CD14-positive monocyte (primary cell): ENCODE data around the gene DNAH9. TPM values are rescaled to one million over a fixed set of nuclear protein-coding genes. Genes with fewer than 3 reads are reported as not detected.

Experiments used
- DNase-seq, 3 donors: peaks; one replicate each; pipeline ENCODE4 v3.0.0-alpha.2; 2011 to 2022
- H2AFZ ChIP-seq: 2 replicates; pipeline ENCODE4 v1.6.0; 2012; ENCODE audit warnings: mild to moderate bottlenecking, low read depth, low read length, inconsistent platforms; ENCODE audit not compliant: insufficient read depth, poor library complexity, severe bottlenecking
- H3K27ac ChIP-seq, 2 donors: 1 replicate in 1 of 2; 2 replicates in 1 of 2; pipeline ENCODE4 v1.5.1; 2012 to 2013; ENCODE audit warnings: low read length in 2 of 2, control low read depth in 1 of 2, inconsistent platforms in 1 of 2, low read depth in 1 of 2, mild to moderate bottlenecking in 1 of 2
- H3K27me3 ChIP-seq, 2 donors: one replicate each; pipeline versions ENCODE4 v1.6.0 to v1.6.1; 2011 to 2013; ENCODE audit warnings: low read length in 2 of 2; ENCODE audit not compliant: control insufficient read depth in 2 of 2, insufficient read depth in 2 of 2
- H3K36me3 ChIP-seq, 2 donors: replicated peaks in 1 of 2; 1 replicate in 1 of 2; 2 replicates in 1 of 2; pipeline versions ENCODE4 v1.5.1 to v1.6.1; 2012 to 2013; ENCODE audit warnings: low read length in 2 of 2, control low read depth in 1 of 2, inconsistent platforms in 1 of 2, mild to moderate bottlenecking in 1 of 2; ENCODE audit not compliant: insufficient read depth in 2 of 2, control insufficient read depth in 1 of 2
- H3K4me1 ChIP-seq, 2 donors: 1 replicate in 1 of 2; 2 replicates in 1 of 2; pipeline versions ENCODE4 v1.5.1 to v1.6.1; 2012 to 2013; ENCODE audit warnings: low read length in 2 of 2, control low read depth in 1 of 2, inconsistent platforms in 1 of 2, mild to moderate bottlenecking in 1 of 2, moderate library complexity in 1 of 2; ENCODE audit not compliant: insufficient read depth in 2 of 2, control insufficient read depth in 1 of 2
- H3K4me2 ChIP-seq: replicated peaks from 2 replicates; pipeline ENCODE3; 2012; ENCODE audit warnings: low read length, moderate library complexity, mild to moderate bottlenecking; ENCODE audit not compliant: poor library complexity, severe bottlenecking; ENCODE audit errors: extremely low read depth
- H3K4me3 ChIP-seq, 3 experiments: fragments of 200-600 bp in 1 of 3; sonication (generic) in 1 of 3; replicated peaks in 1 of 3; 1 replicate in 2 of 3; 2 replicates in 1 of 3; pipeline ENCODE4 v1.5.1; 2011 to 2013; ENCODE audit warnings: low read length in 3 of 3, mild to moderate bottlenecking in 3 of 3, control low read depth in 2 of 3, low read depth in 2 of 3, inconsistent platforms in 1 of 3, moderate library complexity in 1 of 3
- H3K79me2 ChIP-seq: 2 replicates; pipeline ENCODE4 v1.6.0; 2012; ENCODE audit warnings: mild to moderate bottlenecking, control low read depth, inconsistent platforms, low read length, moderate library complexity; ENCODE audit not compliant: insufficient read depth
- H3K9ac ChIP-seq: 2 replicates; pipeline ENCODE4 v1.6.0; 2017; ENCODE audit warnings: low read length, mild to moderate bottlenecking; ENCODE audit not compliant: insufficient read depth, poor library complexity, severe bottlenecking
- H3K9me3 ChIP-seq, 2 donors: replicated peaks in 1 of 2; 1 replicate in 1 of 2; 2 replicates in 1 of 2; pipeline versions ENCODE4 v1.5.1 to v1.6.1; 2012 to 2013; ENCODE audit warnings: low read length in 2 of 2, control low read depth in 1 of 2; ENCODE audit not compliant: control insufficient read depth in 1 of 2, insufficient read depth in 1 of 2
- H4K20me1 ChIP-seq: 2 replicates; pipeline ENCODE4 v1.6.0; 2012; ENCODE audit warnings: mild to moderate bottlenecking, low read length, control low read depth, moderate library complexity; ENCODE audit not compliant: insufficient read depth
- H3K27ac Mint-ChIP-seq, 7 donors: one replicate each; pipeline ENCODE4 v1.8.0; 2020; ENCODE audit warnings: mild to moderate bottlenecking in 7 of 7, mixed read lengths in 7 of 7, moderate library complexity in 6 of 7, inconsistent platforms in 2 of 7
- H3K27me3 Mint-ChIP-seq, 3 donors: one replicate each; pipeline ENCODE4 v1.8.0; 2021 to 2022; ENCODE audit warnings: low read depth in 3 of 3, mild to moderate bottlenecking in 3 of 3, mixed read lengths in 3 of 3, moderate library complexity in 3 of 3, inconsistent platforms in 1 of 3
- H3K36me3 Mint-ChIP-seq, 2 donors: one replicate each; pipeline ENCODE4 v1.8.0; 2020; ENCODE audit warnings: mixed read lengths in 2 of 2, inconsistent platforms in 1 of 2, mild to moderate bottlenecking in 1 of 2
- H3K4me1 Mint-ChIP-seq: one replicate; pipeline ENCODE4 v1.8.0; 2020; ENCODE audit warnings: mild to moderate bottlenecking, mixed read lengths
- H3K4me3 Mint-ChIP-seq, 2 donors: one replicate each; pipeline ENCODE4 v1.8.0; 2020; ENCODE audit warnings: mild to moderate bottlenecking in 2 of 2, mixed read lengths in 2 of 2, moderate library complexity in 1 of 2
- H3K9me3 Mint-ChIP-seq, 7 donors: one replicate each; pipeline ENCODE4 v1.8.0; 2020 to 2022; ENCODE audit warnings: mixed read lengths in 7 of 7, mild to moderate bottlenecking in 6 of 7, moderate library complexity in 6 of 7, inconsistent platforms in 2 of 7
- WGBS: methylation state at CpG from one replicate; pipeline ENCODE4 v1.1.5; 2013; ENCODE audit warnings: missing lambda C conversion rate; ENCODE audit not compliant: insufficient coverage; 5-methylcytosine and 5-hydroxymethylcytosine counted together
- intact Hi-C, 2 donors: fragments of 100-400 bp; cut with micrococcal nuclease; formaldehyde crosslinking; loops; one replicate each; pipeline versions ENCODE4 v1.15.0 to v1.15.1; 2023
- polyA plus RNA-seq, 3 donors: library from polyadenylated mRNA; depleted of rRNA in 1 of 3; unstranded in 2 of 3; stranded (reverse) in 1 of 3; fragments of 300-500 nt in 2 of 3; fragments of >200 nt in 1 of 3; fragmentation: Illumina TruSeq in 2 of 3; gene quantifications; 1 replicate in 2 of 3; 2 replicates in 1 of 3; pipeline ENCODE4 v1.2.3, GENCODE V29; 2012 to 2021
- TF ChIP-seq, protein P1 (sequence below): fragments of 200-600 bp; IDR thresholded peaks from one replicate; pipeline ENCODE4 v1.8.0; 2022; ENCODE audit warnings: antibody characterized with exemption, mild to moderate bottlenecking

DNAH9 gene
- polyA plus RNA-seq, 3 donors, result not detected

DNA sequence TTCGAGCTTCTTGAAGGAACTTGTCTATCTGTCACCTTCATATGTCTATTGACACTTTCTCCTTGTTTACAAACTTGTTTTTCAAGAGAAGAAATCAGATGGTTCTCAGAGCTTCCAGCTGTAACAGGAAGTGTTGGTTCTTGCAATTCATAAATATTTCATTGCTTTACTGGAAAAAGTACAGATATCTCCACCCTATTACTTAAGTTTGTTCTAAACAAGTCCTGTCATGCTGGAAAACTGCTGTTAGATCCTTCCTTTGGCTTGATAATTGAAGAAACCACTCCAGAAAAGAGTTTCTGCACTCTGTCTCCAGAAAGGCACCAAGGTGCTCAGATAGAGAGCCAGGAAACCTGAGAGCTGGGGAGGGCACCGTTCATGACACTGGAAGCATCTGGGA lies 181.6 kb downstream of the DNAH9 start:
- TF ChIP-seq, protein P1, sequence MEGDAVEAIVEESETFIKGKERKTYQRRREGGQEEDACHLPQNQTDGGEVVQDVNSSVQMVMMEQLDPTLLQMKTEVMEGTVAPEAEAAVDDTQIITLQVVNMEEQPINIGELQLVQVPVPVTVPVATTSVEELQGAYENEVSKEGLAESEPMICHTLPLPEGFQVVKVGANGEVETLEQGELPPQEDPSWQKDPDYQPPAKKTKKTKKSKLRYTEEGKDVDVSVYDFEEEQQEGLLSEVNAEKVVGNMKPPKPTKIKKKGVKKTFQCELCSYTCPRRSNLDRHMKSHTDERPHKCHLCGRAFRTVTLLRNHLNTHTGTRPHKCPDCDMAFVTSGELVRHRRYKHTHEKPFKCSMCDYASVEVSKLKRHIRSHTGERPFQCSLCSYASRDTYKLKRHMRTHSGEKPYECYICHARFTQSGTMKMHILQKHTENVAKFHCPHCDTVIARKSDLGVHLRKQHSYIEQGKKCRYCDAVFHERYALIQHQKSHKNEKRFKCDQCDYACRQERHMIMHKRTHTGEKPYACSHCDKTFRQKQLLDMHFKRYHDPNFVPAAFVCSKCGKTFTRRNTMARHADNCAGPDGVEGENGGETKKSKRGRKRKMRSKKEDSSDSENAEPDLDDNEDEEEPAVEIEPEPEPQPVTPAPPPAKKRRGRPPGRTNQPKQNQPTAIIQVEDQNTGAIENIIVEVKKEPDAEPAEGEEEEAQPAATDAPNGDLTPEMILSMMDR, result no peak
- Histone ChIP-seq H3K36me3 (no peaks in the 10 kb centered on the region), H3K9ac (no peak overlapping the region), H4K20me1 (no peaks in the 10 kb centered on the region), H3K27me3 (no peaks in the 10 kb centered on the region), H3K9me3 (peaks cover 20 to 31% of the 10 kb centered on the region in 2 donors), H3K79me2 (no peaks in the 10 kb centered on the region), H3K4me2 (no peak overlapping the region), H2AFZ (no peak overlapping the region), H3K4me1 (no peaks in the 10 kb centered on the region), H3K4me3 (no peak overlapping the region), H3K27ac (no peak overlapping the region)
- no peaks in the 10 kb centered on the region for H3K27me3 Mint-ChIP-seq
- H3K4me1 Mint-ChIP-seq, result no peaks in the 10 kb centered on the region
- WGBS, result no CpG with 5 or more reads among the region's 2 CpGs
- no peak for DNase-seq
- intact Hi-C loops, result loop anchor here in 1 of 2 donors (10.0 kb wide), 1 partner anchor 65 kb away; no protein-coding TSS in a partner anchor
- no peak overlapping the region for H3K4me3 Mint-ChIP-seq
- no peak overlapping the region for H3K27ac Mint-ChIP-seq
- H3K36me3 Mint-ChIP-seq, result no peaks in the 10 kb centered on the region
- peaks cover 10 to 33% (median 23%) of the 10 kb centered on the region in 7 donors for H3K9me3 Mint-ChIP-seq

GRCh38 chr17:11780621-11781020 lies 182.4 kb downstream of the DNAH9 start:
- H3K4me3 Mint-ChIP-seq, result no peak overlapping the region
- no peaks in the 10 kb centered on the region for H3K27me3 Mint-ChIP-seq
- Histone ChIP-seq H4K20me1 (no peaks in the 10 kb centered on the region), H3K27ac (no peak overlapping the region), H3K36me3 (no peaks in the 10 kb centered on the region), H3K4me1 (no peaks in the 10 kb centered on the region), H2AFZ (no peak overlapping the region), H3K79me2 (no peaks in the 10 kb centered on the region), H3K27me3 (no peaks in the 10 kb centered on the region), H3K4me2 (no peak overlapping the region), H3K4me3 (no peak overlapping the region), H3K9ac (no peak overlapping the region), H3K9me3 (peaks cover 27 to 37% of the 10 kb centered on the region in 2 donors)
- peaks cover 10 to 37% (median 23%) of the 10 kb centered on the region in 7 donors for H3K9me3 Mint-ChIP-seq
- DNase-seq, result no peak
- WGBS, result 94% methylated on average over 4 of the region's 5 CpGs
- no peaks in the 10 kb centered on the region for H3K4me1 Mint-ChIP-seq
- H3K36me3 Mint-ChIP-seq, result no peaks in the 10 kb centered on the region
- H3K27ac Mint-ChIP-seq, result no peak overlapping the region
- TF ChIP-seq, protein P1, result no peak
- intact Hi-C loops, result no loop called here
